Natural killer cell (primary cell): ENCODE data around the gene PRRT1. TPM values are rescaled to one million over a fixed set of nuclear protein-coding genes. Genes with fewer than 3 reads are reported as not detected.

ENCODE experiments used
- ATAC-seq, 3 donors: fragments of 150-1000 bp in 2 of 3; fragments of 200-7000 bp in 1 of 3; cut with Tn5 transposase; 1 replicate in 1 of 3; 2 replicates in 2 of 3; pipeline ENCODE4 v1.10.0; 2021; ENCODE audit warnings: mild to moderate bottlenecking in 2 of 3, moderate library complexity in 2 of 3
- DNase-seq, 2 donors: peaks; one replicate each; pipeline versions ENCODE4 v3.0.0 to v3.0.0-alpha.2; 2013 to 2021; ENCODE audit warnings: mixed read lengths in 1 of 2
- H3K27ac ChIP-seq: one replicate; pipeline ENCODE4 v1.5.1; 2013; ENCODE audit warnings: mild to moderate bottlenecking, low read length
- H3K27me3 ChIP-seq: one replicate; pipeline ENCODE4 v1.6.1; 2013; ENCODE audit warnings: low read length; ENCODE audit not compliant: control insufficient read depth, insufficient read depth
- H3K36me3 ChIP-seq: one replicate; pipeline ENCODE4 v1.6.1; 2013; ENCODE audit warnings: low read length; ENCODE audit not compliant: control insufficient read depth, insufficient read depth
- H3K4me1 ChIP-seq: one replicate; pipeline ENCODE4 v1.6.1; 2013; ENCODE audit warnings: low read length; ENCODE audit not compliant: control insufficient read depth, insufficient read depth
- H3K4me3 ChIP-seq: one replicate; pipeline ENCODE4 v1.5.1; 2013; ENCODE audit warnings: low read length
- H3K9me3 ChIP-seq: one replicate; pipeline ENCODE4 v1.6.1; 2013; ENCODE audit warnings: low read length; ENCODE audit not compliant: control insufficient read depth, insufficient read depth
- H3K27ac Mint-ChIP-seq, 2 donors: one replicate each; pipeline ENCODE4 v1.8.0; 2022; ENCODE audit warnings: mild to moderate bottlenecking in 2 of 2, mixed read lengths in 2 of 2, moderate library complexity in 1 of 2
- H3K27me3 Mint-ChIP-seq, 2 donors: one replicate each; pipeline ENCODE4 v1.8.0; 2022; ENCODE audit warnings: low read depth in 2 of 2, mixed read lengths in 2 of 2
- H3K36me3 Mint-ChIP-seq: one replicate; pipeline ENCODE4 v1.8.0; 2022; ENCODE audit warnings: mixed read lengths
- H3K4me1 Mint-ChIP-seq, 2 donors: one replicate each; pipeline ENCODE4 v1.8.0; 2022; ENCODE audit warnings: mixed read lengths in 2 of 2
- H3K4me3 Mint-ChIP-seq: one replicate; pipeline ENCODE4 v1.8.0; 2022; ENCODE audit warnings: mild to moderate bottlenecking, moderate library complexity, mixed read lengths
- H3K9me3 Mint-ChIP-seq, 2 donors: one replicate each; pipeline ENCODE4 v1.8.0; 2022; ENCODE audit warnings: mixed read lengths in 2 of 2
- CTCF ChIP-seq: fragments of 200-600 bp; IDR thresholded peaks from one replicate; pipeline ENCODE4 v1.8.0; 2022; ENCODE audit warnings: antibody characterized with exemption
- WGBS: methylation state at CpG from one replicate; pipeline ENCODE4 v1.1.7; 2013; ENCODE audit warnings: missing lambda C conversion rate; ENCODE audit not compliant: insufficient coverage; 5-methylcytosine and 5-hydroxymethylcytosine counted together
- intact Hi-C: fragments of 100-400 bp; cut with micrococcal nuclease; formaldehyde crosslinking; loops from one replicate; pipeline ENCODE4 v1.14.2; 2022
- total RNA-seq, 4 donors: library from RNA; stranded (reverse); fragments of 120-200 nt in 1 of 4; gene quantifications; one replicate each; pipeline versions ENCODE4 v1.2.3 to v1.2.4, GENCODE V29; 2013 to 2022

PRRT1 gene
- total RNA-seq, 3 donors from 2014 or later (not counting 1 experiment from before 2014, with no cell fraction given), result 0.38 to 0.63 (median 0.54) TPM

GRCh38 chr6:32149932-32150870, 1.5 kb downstream of the PRRT1 start:
- H3K4me3 Mint-ChIP-seq, result peak overlapping the region; percentile 52
- peaks cover 3% of the 10 kb centered on the region for H3K9me3 ChIP-seq
- no peak for ATAC-seq
- 51% methylated on average over 55 of the region's 55 CpGs for WGBS
- no peak overlapping the region for H3K27ac ChIP-seq
- H3K4me1 ChIP-seq, result peaks cover 49% of the 10 kb centered on the region
- H3K27ac Mint-ChIP-seq, result peak overlapping the region; percentile 23 to 98
- no peak overlapping the region for H3K4me3 ChIP-seq
- no peak for DNase-seq
- H3K36me3 Mint-ChIP-seq, result no peaks in the 10 kb centered on the region
- H3K9me3 Mint-ChIP-seq, result no peaks in the 10 kb centered on the region
- H3K27me3 ChIP-seq, result peaks cover 21% of the 10 kb centered on the region
- no peak for TF ChIP-seq CTCF
- peaks cover 20 to 37% of the 10 kb centered on the region in 2 donors for H3K27me3 Mint-ChIP-seq
- no peaks in the 10 kb centered on the region for H3K36me3 ChIP-seq
- H3K4me1 Mint-ChIP-seq, result peaks cover 48 to 69% of the 10 kb centered on the region in 2 donors
- intact Hi-C loops, result loop anchor here (2.0 kb wide), 1 partner anchor 19 kb away; the partner anchor contains the start of gene FKBPL

- peak overlapping the region; percentile 8 for H3K27ac ChIP-seq
Observed at GRCh38 chr6:32149092-32149755, 2.5 kb downstream of the PRRT1 start.

GRCh38 chr6:32148289-32149091, 3.2 kb downstream of the PRRT1 start:
- Histone ChIP-seq H3K27me3 (peaks cover 21% of the 10 kb centered on the region), H3K36me3 (no peaks in the 10 kb centered on the region), H3K9me3 (peaks cover 3% of the 10 kb centered on the region), H3K27ac (peak overlapping the region; percentile 8), H3K4me1 (peaks cover 32% of the 10 kb centered on the region), H3K4me3 (peak overlapping the region; percentile 29)
- Mint-ChIP-seq H3K36me3 (no peaks in the 10 kb centered on the region), H3K27ac (peak overlapping the region; percentile 80 to 91), H3K9me3 (no peaks in the 10 kb centered on the region), H3K4me1 (peaks cover 32 to 52% of the 10 kb centered on the region in 2 donors), H3K4me3 (peak overlapping the region; percentile 91), H3K27me3 (peaks cover 20 to 37% of the 10 kb centered on the region in 2 donors)
- 11% methylated on average over 35 of the region's 39 CpGs for WGBS
- DNase-seq (peak; percentile 78 to 86), ATAC-seq (peak; percentile 90 to 94 (median 94))
- intact Hi-C loops, result loop anchor here (1.0 to 2.0 kb wide), 2 partner anchors 18 to 28 kb away; partner anchors contain the start of genes AGPAT1 and FKBPL
- TF ChIP-seq CTCF, result peak; percentile 50

More at GRCh38 chr6:32149092-32149755, 2.5 kb downstream of the PRRT1 start:
- Mint-ChIP-seq H3K27me3 (peaks cover 20 to 37% of the 10 kb centered on the region in 2 donors), H3K9me3 (no peaks in the 10 kb centered on the region), H3K27ac (peak overlapping the region; percentile 80 to 91), H3K36me3 (no peaks in the 10 kb centered on the region), H3K4me1 (peaks cover 39 to 59% of the 10 kb centered on the region in 2 donors), H3K4me3 (peak overlapping the region; percentile 91)
- Histone ChIP-seq H3K4me1 (peaks cover 40% of the 10 kb centered on the region), H3K27me3 (peaks cover 21% of the 10 kb centered on the region), H3K9me3 (peaks cover 3% of the 10 kb centered on the region), H3K4me3 (peak overlapping the region; percentile 29), H3K36me3 (no peaks in the 10 kb centered on the region)
- TF ChIP-seq CTCF, result no peak
- intact Hi-C loops, result loop anchor here (2.0 kb wide), 1 partner anchor 18 kb away; the partner anchor contains the start of gene FKBPL
- ATAC-seq (peak; percentile 3 to 28 (median 19)), DNase-seq (peak in 1 of 2 donors; percentile 32)
- 44% methylated on average over 47 of the region's 47 CpGs for WGBS
